ENCODE data around the gene ATOX1.

- TF ChIP-seq CTCF (conservative IDR thresholded peaks at IDR 0.05; ENCODE audit: low read depth, low read length) (no peak), POLR2A (IDR thresholded peaks at IDR 0.05; ENCODE audit: low read depth, low read length) (no peak), ELK1 (IDR thresholded peaks at IDR 0.05; ENCODE audit: borderline replicate concordance, low read depth, low read length) (no peak), MAFK (IDR thresholded peaks at IDR 0.05; ENCODE audit: low read depth, low read length) (no peak), RAD21 (IDR thresholded peaks at IDR 0.05; ENCODE audit: low read length) (no peak), RFX5 (IDR thresholded peaks at IDR 0.05; ENCODE audit: low read depth, low read length) (no peak), MXI1 (IDR thresholded peaks at IDR 0.05; ENCODE audit: borderline replicate concordance, low read depth, low read length) (no peak), BHLHE40 (IDR thresholded peaks at IDR 0.05; ENCODE audit: low read depth, low read length) (no peak), NFE2L2 (IDR thresholded peaks at IDR 0.05; ENCODE audit: low read depth, low read length) (no peak)
These were observed 57.6 kb downstream of the ATOX1 start for GRCh38 chr5:151700820-151701219.

Measured in IMR-90 (cell line).